ENCODE data around the gene RPL37. TPM values are rescaled to one million over a fixed set of nuclear protein-coding genes. Genes with fewer than 3 reads are reported as not detected.
"Not testable (repeated sequence)": the region's sequence is repeated elsewhere in the genome, so short reads cannot be mapped to it uniquely, and the experiment has no call there.

The RPL37 gene
- total and polyA plus RNA-seq, 2 donors (not counting 3 experiments of a cell fraction or from before 2014, with no cell fraction given): 259 to 1,348 TPM

GRCh38 chr5:40866844-40867243 lies 31.8 kb upstream of the RPL37 start:
- no peaks in the 10 kb centered on the region for H3K9me1 ChIP-seq (replicated peaks; ENCODE audit: control insufficient read depth, extremely low read depth, insufficient read depth, low read length)
- no peak overlapping the region for H3K27ac ChIP-seq (ENCODE audit: insufficient read depth, low read depth, low read length)
- H2AFZ ChIP-seq (ENCODE audit: low read depth, low read length): no peak overlapping the region
- no peak overlapping the region for H3K4me3 ChIP-seq (replicated peaks in 1 of 3; ENCODE audit: insufficient read depth in 1 of 3, low read depth in 1 of 3, low read length in 3 of 3)
- FAIRE-seq (no peak), DNase-seq (ENCODE audit: low read depth, low spot score) (no peak)
- H3K4me1 ChIP-seq (ENCODE audit: control insufficient read depth, extremely low read depth, insufficient read depth, low read length): no peaks in the 10 kb centered on the region
- dilution Hi-C loops (cut with MboI; ENCODE audit: extremely low pct_ligation_motif_present, low sequenced_read_pairs): no loop called here
- H3K79me2 ChIP-seq (ENCODE audit: control insufficient read depth, insufficient read depth, low read length): no peaks in the 10 kb centered on the region
- intact Hi-C loops (cut with micrococcal nuclease): no loop called here
- no peaks in the 10 kb centered on the region for H3K27me3 ChIP-seq (ENCODE audit: control insufficient read depth in 2 of 2, insufficient read depth in 2 of 2, low read length in 2 of 2)
- ChIA-PET CTCF (interaction anchor here (1.2 kb wide), 1 partner anchor 14 kb away, joined by 4 read pairs; no protein-coding TSS in a partner anchor), POLR2A (no interaction called here)
- no peak overlapping the region for H3K4me2 ChIP-seq (ENCODE audit: insufficient read depth, low read length)
- no peaks in the 10 kb centered on the region for H3K9me3 ChIP-seq (replicated peaks; ENCODE audit: control insufficient read depth, insufficient read depth, low read length)
- TF ChIP-seq POLR2A (IDR thresholded peaks at IDR 0.05; ENCODE audit: low read depth, low read length): no peak
- no peak for TF ChIP-seq MYC (IDR thresholded peaks at IDR 0.05; ENCODE audit: low read depth, low read length)
- TF ChIP-seq EZH2 (IDR thresholded peaks at IDR 0.05; ENCODE audit: borderline replicate concordance, low read depth, low read length, severe bottlenecking): no peak
- no peak for TF ChIP-seq JUN (IDR thresholded peaks at IDR 0.05; ENCODE audit: borderline replicate concordance, insufficient read depth, insufficient read length, low read depth)
- H3K36me3 ChIP-seq (ENCODE audit: control insufficient read depth in 2 of 2, extremely low read depth in 1 of 2, insufficient read depth in 2 of 2, low read length in 2 of 2): no peaks in the 10 kb centered on the region
- H4K20me1 ChIP-seq (replicated peaks; ENCODE audit: control insufficient read depth, extremely low read depth, insufficient read depth, low read length): no peaks in the 10 kb centered on the region
- H3K9ac ChIP-seq (replicated peaks; ENCODE audit: extremely low read depth, insufficient read depth, low read length): no peak overlapping the region
- BruUV-seq (replicated peaks): no TSS peak

- H3K4me3 ChIP-seq (replicated peaks in 1 of 3; ENCODE audit: insufficient read depth in 1 of 3, low read depth in 1 of 3, low read length in 3 of 3); H3K9me1 ChIP-seq (replicated peaks; ENCODE audit: control insufficient read depth, extremely low read depth, insufficient read depth, low read length); BruUV-seq (replicated peaks); H3K9ac ChIP-seq (replicated peaks; ENCODE audit: extremely low read depth, insufficient read depth, low read length); POLR2A ChIA-PET; H3K4me2 ChIP-seq (ENCODE audit: insufficient read depth, low read length); CTCF ChIA-PET; H2AFZ ChIP-seq (ENCODE audit: low read depth, low read length); H3K27me3 ChIP-seq (ENCODE audit: control insufficient read depth in 2 of 2, insufficient read depth in 2 of 2, low read length in 2 of 2); H3K9me3 ChIP-seq (replicated peaks; ENCODE audit: control insufficient read depth, insufficient read depth, low read length); H3K4me1 ChIP-seq (ENCODE audit: control insufficient read depth, extremely low read depth, insufficient read depth, low read length); DNase-seq (ENCODE audit: low read depth, low spot score); H4K20me1 ChIP-seq (replicated peaks; ENCODE audit: control insufficient read depth, extremely low read depth, insufficient read depth, low read length); FAIRE-seq; H3K36me3 ChIP-seq (ENCODE audit: control insufficient read depth in 2 of 2, extremely low read depth in 1 of 2, insufficient read depth in 2 of 2, low read length in 2 of 2); dilution Hi-C loops (cut with MboI; ENCODE audit: extremely low pct_ligation_motif_present, low sequenced_read_pairs); intact Hi-C loops (cut with micrococcal nuclease); H3K27ac ChIP-seq (ENCODE audit: insufficient read depth, low read depth, low read length); H3K79me2 ChIP-seq (ENCODE audit: control insufficient read depth, insufficient read depth, low read length): not testable (repeated sequence)
Measured at GRCh38 chr5:40865004-40865403, 30.0 kb upstream of the RPL37 start.
